NCI-H2227 treated with DMSO at 0.1 percent for 48 hours (cell line): Measurements from ENCODE around the gene PIEZO2.
"Not testable (repeated sequence)": the region's sequence is repeated elsewhere in the genome, so short reads cannot be mapped to it uniquely, and the experiment has no call there.

ENCODE experiments used
- DNase-seq: peaks from one replicate; lab custom pipeline; 2025; lab: John Stamatoyannopoulos, UW

Gene PIEZO2

GRCh38 chr18:10971717-10972116, 177.7 kb downstream of the PIEZO2 start:
- no peak for DNase-seq

GRCh38 chr18:10965119-10965518, 184.2 kb downstream of the PIEZO2 start:
- no peak for DNase-seq

- DNase-seq, result no peak
Measured at GRCh38 chr18:10953672-10954071, 195.7 kb downstream of the PIEZO2 start.

- no peak for DNase-seq
Measured at GRCh38 chr18:10951631-10952544, 197.5 kb downstream of the PIEZO2 start.

GRCh38 chr18:10950876-10951630, 198.3 kb downstream of the PIEZO2 start:
- no peak for DNase-seq

- no peak for DNase-seq
Measured at GRCh38 chr18:10950080-10950875, 199.1 kb downstream of the PIEZO2 start.

GRCh38 chr18:10949655-10950054, 199.7 kb downstream of the PIEZO2 start:
- DNase-seq, result no peak

GRCh38 chr18:10948421-10948820, 200.9 kb downstream of the PIEZO2 start:
- no peak for DNase-seq

- no peak for DNase-seq
Measured at GRCh38 chr18:10946058-10946457, 203.3 kb downstream of the PIEZO2 start.

GRCh38 chr18:10942998-10943397, 206.4 kb downstream of the PIEZO2 start:
- DNase-seq, result no peak

GRCh38 chr18:10939822-10940221, 209.5 kb downstream of the PIEZO2 start:
- DNase-seq, result no peak

- no peak for DNase-seq
Measured at GRCh38 chr18:10937743-10938640, 211.4 kb downstream of the PIEZO2 start.

GRCh38 chr18:10936176-10937053, 213.0 kb downstream of the PIEZO2 start:
- no peak for DNase-seq

GRCh38 chr18:10935588-10935987, 213.8 kb downstream of the PIEZO2 start:
- no peak for DNase-seq

GRCh38 chr18:10933648-10934047, 215.7 kb downstream of the PIEZO2 start:
- DNase-seq, result not testable (repeated sequence)

- DNase-seq, result no peak
Measured at GRCh38 chr18:10930076-10930475, 219.3 kb downstream of the PIEZO2 start.

- no peak for DNase-seq
Measured at GRCh38 chr18:10928772-10929373, 220.5 kb downstream of the PIEZO2 start.

GRCh38 chr18:10928011-10928771, 221.2 kb downstream of the PIEZO2 start:
- DNase-seq, result no peak
